Spinal cord (tissue), 10 donors: Measurements from ENCODE around the gene CD3E. TPM values are rescaled to one million over a fixed set of nuclear protein-coding genes. Genes with fewer than 3 reads are reported as not detected.

Source experiments
- DNase-seq, 6 donors: peaks; one replicate each; pipeline versions ENCODE4 v3.0.0 to v3.0.0-alpha.2; 2013 to 2015; ENCODE audit warnings: low spot score in 6 of 6, low read depth in 4 of 6
- H3K27ac ChIP-seq: one replicate; pipeline ENCODE4 v1.5.1; 2013; ENCODE audit warnings: low read depth, low read length, control low read depth
- H3K27me3 ChIP-seq: one replicate; pipeline ENCODE4 v1.6.1; 2013; ENCODE audit warnings: low read length; ENCODE audit not compliant: control insufficient read depth, insufficient read depth
- H3K36me3 ChIP-seq: one replicate; pipeline ENCODE4 v1.6.1; 2013; ENCODE audit warnings: low read length; ENCODE audit not compliant: control insufficient read depth, insufficient read depth
- H3K4me1 ChIP-seq: one replicate; pipeline ENCODE4 v1.6.1; 2013; ENCODE audit warnings: low read length; ENCODE audit not compliant: control insufficient read depth, insufficient read depth
- H3K4me3 ChIP-seq: one replicate; pipeline ENCODE4 v1.5.1; 2013; ENCODE audit warnings: low read depth, low read length, control low read depth
- H3K9me3 ChIP-seq: one replicate; pipeline ENCODE4 v1.6.1; 2013; ENCODE audit warnings: low read length; ENCODE audit not compliant: control insufficient read depth, insufficient read depth
- WGBS: methylation state at CpG from one replicate; pipeline ENCODE4 v1.1.5; 2013; ENCODE audit warnings: missing lambda C conversion rate; ENCODE audit not compliant: insufficient coverage; 5-methylcytosine and 5-hydroxymethylcytosine counted together
- polyA plus RNA-seq, 2 donors: library from polyadenylated mRNA; unstranded; fragments of 120-200 nt; gene quantifications; one replicate each; pipeline ENCODE4 v1.2.1, GENCODE V29; 2013; ENCODE audit not compliant: insufficient read length in 2 of 2
- total RNA-seq, 2 donors: library from RNA; depleted of rRNA in 1 of 2; stranded (reverse); fragments of 120-200 nt in 1 of 2; fragments of >200 nt in 1 of 2; gene quantifications; one replicate each; pipeline versions ENCODE4 v1.2.3 to v1.2.4, GENCODE V29; 2013 to 2014
- donor health status: healthy.

Gene CD3E
- total and polyA plus RNA-seq, 4 donors: 0.20 TPM; not detected in 3

DNA sequence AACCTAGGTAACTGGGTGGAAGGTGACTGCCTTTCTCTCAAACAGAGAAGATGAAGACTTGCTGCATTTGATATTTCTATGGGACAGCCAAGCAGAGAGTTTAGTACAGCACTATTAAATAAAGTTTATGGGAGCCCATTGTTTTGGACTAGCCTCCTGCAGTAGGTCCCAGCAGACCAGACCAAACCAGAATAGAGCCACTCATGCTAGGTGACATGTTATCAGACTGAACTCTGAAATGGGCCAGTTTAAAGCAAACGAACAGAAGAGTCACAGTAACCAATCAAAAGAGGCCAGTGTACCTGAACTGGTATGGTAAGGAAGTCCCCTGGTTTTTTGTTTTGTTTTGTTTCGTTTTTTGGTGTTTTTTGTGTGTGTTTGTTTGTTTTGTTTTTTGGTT lies 32.5 kb upstream of the CD3E start:
- no peak for DNase-seq
- WGBS: 52% methylated on average over 2 of the region's 2 CpGs
- no peaks in the 10 kb centered on the region for H3K4me1 ChIP-seq
- H3K4me3 ChIP-seq: no peak overlapping the region
- H3K27me3 ChIP-seq: peaks cover 46% of the 10 kb centered on the region
- H3K27ac ChIP-seq: no peak overlapping the region
- H3K9me3 ChIP-seq: no peaks in the 10 kb centered on the region
- H3K36me3 ChIP-seq: no peaks in the 10 kb centered on the region

DNA sequence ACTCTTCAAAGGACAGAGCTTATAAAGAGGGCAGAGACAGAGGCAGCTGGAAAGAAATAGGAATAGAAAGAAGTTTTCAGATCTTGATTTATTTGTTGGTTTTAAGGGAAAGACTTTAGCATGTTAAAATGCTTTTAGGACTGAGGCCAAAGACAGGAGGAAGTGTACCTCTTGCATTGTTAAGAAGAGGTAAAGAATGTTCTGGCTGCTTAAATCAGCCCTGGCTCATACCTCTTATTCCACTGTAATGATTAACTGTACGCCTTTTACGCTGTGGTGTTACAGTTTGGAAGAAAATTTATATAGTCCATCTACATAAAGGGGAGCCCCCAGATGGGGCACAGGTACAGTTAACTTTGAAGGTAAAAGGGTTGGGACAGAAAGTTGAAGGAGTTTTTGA lies 30.3 kb upstream of the CD3E start:
- Histone ChIP-seq H3K9me3 (no peaks in the 10 kb centered on the region), H3K27me3 (peaks cover 46% of the 10 kb centered on the region), H3K27ac (no peak overlapping the region), H3K4me1 (no peaks in the 10 kb centered on the region), H3K36me3 (no peaks in the 10 kb centered on the region), H3K4me3 (no peak overlapping the region)
- no CpG with 5 or more reads among the region's 2 CpGs for WGBS
- DNase-seq: no peak

DNA sequence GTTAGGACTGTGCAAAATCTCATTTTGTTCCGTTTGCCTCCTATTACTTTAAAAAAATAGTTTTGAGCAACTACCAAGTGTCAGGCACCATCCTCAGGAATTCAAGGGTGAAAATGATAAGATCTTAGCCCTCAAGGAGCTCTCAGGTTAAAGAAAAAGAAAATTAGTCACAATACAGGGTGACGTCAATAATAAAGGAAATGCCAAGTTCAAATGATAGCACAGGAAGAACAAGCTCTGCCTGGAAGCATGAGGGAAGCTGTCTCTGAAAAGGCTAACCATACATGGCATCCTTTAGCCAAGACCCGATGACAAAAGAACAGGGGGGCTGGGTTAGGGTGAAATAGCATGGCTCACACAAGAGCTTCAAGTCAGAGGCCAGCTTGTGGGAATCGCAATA lies 29.4 kb upstream of the CD3E start:
- Histone ChIP-seq H3K27me3 (peaks cover 38% of the 10 kb centered on the region), H3K4me3 (no peak overlapping the region), H3K4me1 (no peaks in the 10 kb centered on the region), H3K9me3 (no peaks in the 10 kb centered on the region), H3K27ac (no peak overlapping the region), H3K36me3 (no peaks in the 10 kb centered on the region)
- no peak for DNase-seq
- no CpG with 5 or more reads among the region's 4 CpGs for WGBS

DNA sequence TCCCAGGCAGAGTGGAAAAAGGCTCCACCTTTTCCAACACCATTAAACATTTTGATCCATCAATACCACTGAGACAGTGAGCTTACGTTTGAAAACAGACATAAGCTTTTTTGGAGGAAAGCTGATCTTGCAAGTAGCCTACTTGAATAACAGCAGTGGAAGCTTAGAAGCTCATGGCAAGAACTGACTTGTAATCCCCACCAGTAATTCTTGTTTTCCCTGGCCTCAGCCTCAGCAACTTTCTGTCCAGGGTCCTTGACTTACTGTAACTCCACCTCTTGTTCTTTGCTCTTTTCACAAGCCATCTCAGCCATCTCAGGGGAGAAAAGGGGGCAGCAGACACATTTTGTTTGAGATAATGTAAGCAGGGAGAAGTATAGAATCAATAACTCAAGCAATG lies 28.1 kb upstream of the CD3E start:
- Histone ChIP-seq H3K27ac (no peak overlapping the region), H3K36me3 (no peaks in the 10 kb centered on the region), H3K4me1 (no peaks in the 10 kb centered on the region), H3K4me3 (no peak overlapping the region), H3K9me3 (no peaks in the 10 kb centered on the region), H3K27me3 (peaks cover 38% of the 10 kb centered on the region)
- 80% methylated on average over 1 of the region's 1 CpG for WGBS
- no peak for DNase-seq

DNA sequence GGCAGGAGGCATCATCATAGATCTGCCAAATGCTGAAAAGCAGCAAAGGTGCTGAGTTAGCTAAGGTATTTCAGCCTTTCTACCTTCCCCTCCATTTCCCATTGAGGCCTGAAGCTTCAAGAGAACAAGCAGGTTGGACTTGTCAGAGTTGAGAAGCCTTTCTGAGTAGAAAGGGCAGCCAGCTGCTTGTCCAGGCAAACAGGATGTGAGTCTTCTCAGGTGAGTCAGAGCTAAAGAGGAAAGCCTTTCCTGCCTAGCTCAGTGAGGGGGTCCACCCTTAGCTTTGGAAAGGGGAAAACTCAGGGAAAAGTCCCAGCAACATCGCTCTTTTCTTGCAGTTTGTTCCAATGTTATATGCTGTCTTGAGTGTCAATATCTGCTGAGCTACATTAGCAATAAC lies 27.2 kb upstream of the CD3E start:
- Histone ChIP-seq H3K27me3 (peaks cover 38% of the 10 kb centered on the region), H3K9me3 (no peaks in the 10 kb centered on the region), H3K27ac (no peak overlapping the region), H3K4me1 (no peaks in the 10 kb centered on the region), H3K36me3 (no peaks in the 10 kb centered on the region), H3K4me3 (no peak overlapping the region)
- DNase-seq: no peak
- 100% methylated on average over 1 of the region's 1 CpG for WGBS

DNA sequence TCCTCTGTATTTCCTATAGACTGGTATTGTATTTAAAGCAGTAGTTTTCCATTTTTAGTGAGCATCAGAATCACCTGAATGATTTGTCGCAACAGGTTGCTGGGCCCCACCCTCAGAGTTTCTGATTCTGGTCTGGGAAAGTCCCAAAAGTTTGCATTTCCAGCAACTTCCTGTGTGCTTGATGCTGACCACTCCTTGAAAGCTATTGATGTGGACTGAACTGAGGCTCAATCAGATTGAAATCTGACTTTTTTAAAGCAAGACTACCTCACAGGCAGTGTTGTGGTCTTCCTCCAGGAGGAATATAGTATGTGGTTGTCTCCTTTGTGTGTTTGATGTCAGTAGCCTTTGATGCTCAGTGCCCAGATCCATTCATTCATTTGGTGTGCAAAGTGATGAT lies 23.2 kb upstream of the CD3E start:
- 80% methylated on average over 1 of the region's 1 CpG for WGBS
- Histone ChIP-seq H3K27me3 (peaks cover 21% of the 10 kb centered on the region), H3K36me3 (no peaks in the 10 kb centered on the region), H3K4me1 (no peaks in the 10 kb centered on the region), H3K27ac (no peak overlapping the region), H3K9me3 (no peaks in the 10 kb centered on the region), H3K4me3 (no peak overlapping the region)
- no peak for DNase-seq

DNA sequence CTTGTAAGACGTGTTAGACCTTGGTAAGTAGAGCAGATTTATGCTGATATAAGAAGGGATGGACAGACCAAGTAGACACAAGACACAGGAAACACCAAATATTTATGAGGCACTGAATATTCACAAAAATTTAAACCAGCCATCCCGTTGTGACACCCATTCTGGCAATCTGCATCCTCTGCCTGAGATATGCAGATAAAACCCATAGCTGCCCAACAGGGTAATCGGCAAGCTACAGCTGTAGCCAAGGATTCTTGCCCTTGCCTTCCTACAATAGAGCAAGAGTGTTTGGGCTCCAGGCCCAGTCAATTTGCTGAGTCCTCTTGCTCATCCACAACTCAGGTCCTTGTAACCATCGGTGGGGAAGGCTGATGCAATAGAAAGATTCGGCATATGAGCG lies 21.9 kb upstream of the CD3E start:
- H3K27ac ChIP-seq: no peak overlapping the region
- peaks cover 16% of the 10 kb centered on the region for H3K27me3 ChIP-seq
- H3K4me1 ChIP-seq: no peaks in the 10 kb centered on the region
- H3K4me3 ChIP-seq: no peak overlapping the region
- no peak for DNase-seq
- 74% methylated on average over 2 of the region's 6 CpGs for WGBS
- H3K9me3 ChIP-seq: no peaks in the 10 kb centered on the region
- no peaks in the 10 kb centered on the region for H3K36me3 ChIP-seq

DNA sequence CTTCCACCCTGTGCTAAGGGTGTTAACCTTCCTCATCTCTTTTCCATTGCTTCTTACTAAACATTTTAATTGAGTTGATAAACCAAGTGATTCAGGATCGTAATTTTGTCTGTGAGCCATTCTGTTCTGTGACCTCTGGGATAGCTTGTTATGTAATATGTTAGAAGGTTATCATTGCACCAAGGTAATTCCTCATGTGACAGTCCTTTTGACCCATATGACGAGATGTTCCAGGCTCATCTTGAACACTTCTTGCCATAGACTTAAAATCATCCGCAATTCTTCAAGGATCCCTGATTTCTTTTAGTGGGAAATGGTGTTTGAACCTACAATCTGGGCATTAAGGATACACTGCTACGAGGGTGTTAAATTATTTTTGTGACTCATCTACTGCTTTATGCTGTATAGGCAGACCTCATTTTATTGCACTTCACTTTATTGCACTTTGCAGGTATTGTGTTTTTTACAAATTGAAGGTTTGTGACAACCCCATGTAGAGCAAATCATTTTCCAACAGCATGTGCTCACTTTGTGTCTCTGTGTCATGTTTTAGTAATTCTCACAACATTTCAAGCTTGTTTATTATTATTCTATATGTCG lies 21.4 kb upstream of the CD3E start:
- Histone ChIP-seq H3K9me3 (no peaks in the 10 kb centered on the region), H3K4me3 (no peak overlapping the region), H3K4me1 (no peaks in the 10 kb centered on the region), H3K27me3 (peaks cover 12% of the 10 kb centered on the region), H3K27ac (no peak overlapping the region), H3K36me3 (no peaks in the 10 kb centered on the region)
- WGBS: no CpG with 5 or more reads among the region's 5 CpGs
- no peak for DNase-seq

DNA sequence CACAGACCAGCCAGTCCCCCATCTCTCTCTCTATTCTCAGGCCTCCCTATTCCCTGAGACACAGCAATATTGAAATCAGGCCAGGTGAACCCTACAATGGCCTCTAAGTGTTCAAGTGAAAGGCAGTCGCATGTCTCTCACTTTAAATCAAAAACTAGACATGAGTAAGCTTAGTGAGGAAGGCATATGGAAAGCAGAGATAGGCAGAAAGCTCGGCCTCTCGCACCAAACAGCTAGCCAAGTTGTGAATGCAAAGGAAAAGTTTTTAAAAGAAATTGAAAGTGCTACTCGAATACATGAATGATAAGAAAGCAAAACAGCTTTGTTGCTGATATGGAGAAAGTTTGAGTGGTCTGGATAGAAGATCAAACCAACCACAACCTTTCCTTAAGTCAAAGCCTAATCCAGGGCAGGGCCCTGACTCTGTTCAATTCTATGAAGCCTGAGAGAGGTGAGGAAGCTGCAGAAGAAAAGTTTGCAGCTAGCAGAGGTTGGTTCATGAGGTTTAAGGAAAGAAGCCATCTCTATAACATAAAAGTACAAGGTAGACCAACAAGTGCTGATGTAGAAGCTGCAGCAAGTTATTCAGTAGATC lies 20.7 kb upstream of the CD3E start:
- Histone ChIP-seq H3K36me3 (no peaks in the 10 kb centered on the region), H3K27me3 (peaks cover 12% of the 10 kb centered on the region), H3K27ac (no peak overlapping the region), H3K4me1 (no peaks in the 10 kb centered on the region), H3K9me3 (no peaks in the 10 kb centered on the region), H3K4me3 (no peak overlapping the region)
- no peak for DNase-seq
- WGBS: no CpG with 5 or more reads among the region's 4 CpGs

DNA sequence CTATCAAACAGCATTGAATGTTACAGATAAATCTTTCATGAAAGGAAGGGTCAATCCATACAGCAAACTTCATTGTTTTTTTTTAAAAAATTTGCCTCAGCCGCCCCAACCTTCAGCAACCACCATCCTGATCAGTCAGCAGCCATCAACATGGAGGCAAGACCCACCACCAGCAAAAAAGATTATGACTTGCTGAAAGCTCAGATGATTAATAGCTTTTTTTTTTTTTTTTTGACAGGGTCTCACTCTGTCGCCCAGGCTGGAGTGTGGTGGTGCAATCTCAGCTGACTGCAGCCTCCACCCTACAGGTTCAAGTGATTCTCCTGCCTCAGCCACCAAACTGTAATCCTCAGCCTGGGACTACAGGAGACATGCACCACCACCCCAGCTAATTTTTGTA lies 18.0 kb upstream of the CD3E start:
- no peak overlapping the region for H3K4me3 ChIP-seq
- DNase-seq: no peak
- peaks cover 10% of the 10 kb centered on the region for H3K27me3 ChIP-seq
- no peaks in the 10 kb centered on the region for H3K36me3 ChIP-seq
- H3K9me3 ChIP-seq: no peaks in the 10 kb centered on the region
- 100% methylated on average over 1 of the region's 2 CpGs for WGBS
- no peak overlapping the region for H3K27ac ChIP-seq
- H3K4me1 ChIP-seq: no peaks in the 10 kb centered on the region
